Measurements from ENCODE around the gene COL23A1. TPM values are rescaled to one million over a fixed set of nuclear protein-coding genes. Genes with fewer than 3 reads are reported as not detected.
A peak's percentile ranks its signal among the peaks of the same experiment; 100 is the strongest.

The COL23A1 gene
- total and polyA plus RNA-seq, 2 of the 8 experiments (the other 6 are each of a cell fraction or from before 2014, with no cell fraction given), result 3.1 to 4.7 TPM

DNA sequence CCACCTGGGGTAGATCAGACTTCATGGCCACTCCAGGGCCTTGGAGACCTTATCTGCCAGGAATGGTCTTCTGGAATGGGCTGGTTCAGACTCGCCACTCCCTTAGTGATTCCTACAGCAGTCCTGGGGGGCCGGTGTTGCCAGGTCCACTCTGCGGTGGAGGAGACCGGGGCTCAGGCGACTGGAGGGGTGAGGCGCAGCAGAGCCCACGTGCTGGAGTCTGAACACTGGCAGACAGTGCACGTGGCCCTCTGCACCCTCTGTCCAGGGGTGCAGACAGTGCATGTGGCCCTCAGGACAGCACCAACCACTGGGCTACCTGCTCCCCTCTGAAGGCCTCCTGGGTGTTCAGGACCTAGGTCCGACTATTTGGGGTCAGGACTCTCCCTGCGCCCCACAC, 262.7 kb downstream of the COL23A1 start:
- H3K4me1 ChIP-seq (replicated peaks in 1 of 4; ENCODE audit: control insufficient read depth in 3 of 4, insufficient read depth in 4 of 4, low read length in 3 of 4), result peaks cover 0 to 15% (median 7%) of the 10 kb centered on the region in 4 experiments; a peak in 4 of 7 replicates
- peak overlapping the region; percentile 61 for H4K91ac ChIP-seq (replicated peaks; ENCODE audit: insufficient read length, low read length)
- H2BK12ac ChIP-seq (ENCODE audit: low read depth, low read length), result peak overlapping the region; percentile 50; the same call in 1 of the 2 replicates
- no peak overlapping the region for H4K5ac ChIP-seq (ENCODE audit: insufficient read length, low read depth, low read length)
- no peak overlapping the region for H3K23ac ChIP-seq (ENCODE audit: insufficient read length)
- H3K56ac ChIP-seq (replicated peaks; ENCODE audit: insufficient read length, low read depth, low read length), result no peak overlapping the region
- H4K20me1 ChIP-seq (replicated peaks in 1 of 2; ENCODE audit: control insufficient read depth in 1 of 2, insufficient read depth in 2 of 2, low read length in 2 of 2), result peaks cover 0 to 4% of the 10 kb centered on the region in 2 experiments
- H2BK20ac ChIP-seq (ENCODE audit: low read length), result no peak overlapping the region
- WGBS, 2 experiments (ENCODE audit: extremely low coverage in 1 of 2, insufficient coverage in 1 of 2, insufficient read length in 1 of 2, insufficient replicate concordance in 2 of 2, low coverage in 1 of 2, low lambda C conversion rate in 2 of 2, missing lambda C conversion rate in 1 of 2), result 77% methylated on average over 10 of the region's 10 CpGs; no CpG with 5 or more reads in 1 of the 2 experiments
- no peak overlapping the region for H3K4me2 ChIP-seq (ENCODE audit: insufficient read depth in 1 of 2, low read depth in 2 of 2, low read length in 2 of 2)
- H3K14ac ChIP-seq (ENCODE audit: insufficient read length), result no peak overlapping the region
- H3K36me3 ChIP-seq (ENCODE audit: control insufficient read depth in 2 of 4, insufficient read depth in 4 of 4, low read length in 3 of 4), result no peaks in the 10 kb centered on the region
- no peaks in the 10 kb centered on the region for H3K27me3 ChIP-seq (replicated peaks in 1 of 4; ENCODE audit: control insufficient read depth in 3 of 4, extremely low read depth in 1 of 4, insufficient read depth in 3 of 4, low read length in 3 of 4)
- no peak overlapping the region for H3K4me3 ChIP-seq (ENCODE audit: extremely low read depth in 1 of 4, insufficient read depth in 2 of 4, low read depth in 3 of 4, low read length in 4 of 4)
- FAIRE-seq, result no peak
- H2AK5ac ChIP-seq (ENCODE audit: low read depth, low read length), result 0 out of 2 replicates have a peak overlapping the region, but pooled peaks have one; percentile 39
- no peak overlapping the region for H4K8ac ChIP-seq (ENCODE audit: extremely low read depth, insufficient read depth, low read length)
- DNase-seq (ENCODE audit: low read depth in 1 of 2, low spot score in 2 of 2), result peak in 1 of 2 experiments; percentile 42
- no peaks in the 10 kb centered on the region for H3K79me2 ChIP-seq (ENCODE audit: control insufficient read depth in 1 of 2, insufficient read depth in 2 of 2, low read length in 2 of 2)
- H3K9me3 ChIP-seq (ENCODE audit: insufficient read depth in 2 of 2, low read depth in 1 of 2, low read length in 1 of 2), result no peaks in the 10 kb centered on the region
- H3K79me1 ChIP-seq (ENCODE audit: low read depth, low read length), result no peaks in the 10 kb centered on the region
- H3K27ac ChIP-seq (ENCODE audit: low read depth, low read length), result no peak overlapping the region
- H2AFZ ChIP-seq (ENCODE audit: low read length), result no peak overlapping the region
- peak overlapping the region; percentile 24; the same call in 1 of the 2 replicates for H2BK5ac ChIP-seq (ENCODE audit: low read depth, low read length)
- no peak overlapping the region for H2BK120ac ChIP-seq (replicated peaks; ENCODE audit: low read depth, low read length)
- H2BK15ac ChIP-seq (ENCODE audit: low read length), result no peak overlapping the region
- no peak overlapping the region; the same call in 1 of the 2 replicates for H3K18ac ChIP-seq (ENCODE audit: extremely low read depth, low read length)
- ChIA-PET CTCF (ENCODE audit: partially characterized antibody) (interaction anchor here (1.2 kb wide), 1 partner anchor 8 kb away, joined by 4 read pairs; no protein-coding TSS in a partner anchor), POLR2A (ENCODE audit: partially characterized antibody) (no interaction called here)
- no peaks in the 10 kb centered on the region for H3K23me2 ChIP-seq (ENCODE audit: low read depth, low read length)
- H3K4ac ChIP-seq (replicated peaks; ENCODE audit: insufficient read length, low read depth, low read length), result no peak overlapping the region
- no peak overlapping the region for H3K9ac ChIP-seq (replicated peaks in 1 of 4; ENCODE audit: extremely low read depth in 1 of 4, low read depth in 3 of 4, low read length in 3 of 4)
- no peak for TF ChIP-seq TEAD4 (IDR thresholded peaks at IDR 0.05; ENCODE audit: low read depth, low read length)
- TF ChIP-seq EP300 (IDR thresholded peaks at IDR 0.05; ENCODE audit: borderline replicate concordance in 1 of 2, low read depth in 2 of 2, low read length in 2 of 2), result no peak
- TF ChIP-seq, protein P1, sequence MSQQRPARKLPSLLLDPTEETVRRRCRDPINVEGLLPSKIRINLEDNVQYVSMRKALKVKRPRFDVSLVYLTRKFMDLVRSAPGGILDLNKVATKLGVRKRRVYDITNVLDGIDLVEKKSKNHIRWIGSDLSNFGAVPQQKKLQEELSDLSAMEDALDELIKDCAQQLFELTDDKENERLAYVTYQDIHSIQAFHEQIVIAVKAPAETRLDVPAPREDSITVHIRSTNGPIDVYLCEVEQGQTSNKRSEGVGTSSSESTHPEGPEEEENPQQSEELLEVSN (IDR thresholded peaks at IDR 0.05), result no peak
- TF ChIP-seq POLR2AphosphoS5 (IDR thresholded peaks at IDR 0.05; ENCODE audit: low read depth, low read length), result no peak
- no peak for TF ChIP-seq CHD1 (IDR thresholded peaks at IDR 0.05; ENCODE audit: low read depth, low read length)
- no peak for TF ChIP-seq GTF2F1 (IDR thresholded peaks at IDR 0.05; ENCODE audit: borderline replicate concordance, low read depth, low read length)
- TF ChIP-seq, protein P2, sequence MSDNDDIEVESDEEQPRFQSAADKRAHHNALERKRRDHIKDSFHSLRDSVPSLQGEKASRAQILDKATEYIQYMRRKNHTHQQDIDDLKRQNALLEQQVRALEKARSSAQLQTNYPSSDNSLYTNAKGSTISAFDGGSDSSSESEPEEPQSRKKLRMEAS (IDR thresholded peaks at IDR 0.05), result no peak
- TF ChIP-seq, protein P3, sequence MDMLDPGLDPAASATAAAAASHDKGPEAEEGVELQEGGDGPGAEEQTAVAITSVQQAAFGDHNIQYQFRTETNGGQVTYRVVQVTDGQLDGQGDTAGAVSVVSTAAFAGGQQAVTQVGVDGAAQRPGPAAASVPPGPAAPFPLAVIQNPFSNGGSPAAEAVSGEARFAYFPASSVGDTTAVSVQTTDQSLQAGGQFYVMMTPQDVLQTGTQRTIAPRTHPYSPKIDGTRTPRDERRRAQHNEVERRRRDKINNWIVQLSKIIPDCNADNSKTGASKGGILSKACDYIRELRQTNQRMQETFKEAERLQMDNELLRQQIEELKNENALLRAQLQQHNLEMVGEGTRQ (IDR thresholded peaks at IDR 0.05; ENCODE audit: low read length), result no peak
- no peak for TF ChIP-seq CREB1 (IDR thresholded peaks at IDR 0.05)
- no peak for TF ChIP-seq SP1 (IDR thresholded peaks at IDR 0.05; ENCODE audit: low read depth, low read length)
- TF ChIP-seq SIRT6 (IDR thresholded peaks at IDR 0.05; ENCODE audit: low read length), result no peak
- no peak for TF ChIP-seq RAD21 (IDR thresholded peaks at IDR 0.05 in 1 of 2, conservative IDR thresholded peaks at IDR 0.05 in 1 of 2; ENCODE audit: low read depth in 2 of 2, low read length in 2 of 2)

Measured in H1 (cell line).